HUES64 (cell line): ENCODE results near the gene CAMK2N2.
A peak's percentile ranks its signal among the peaks of the same experiment; 100 is the strongest.

ENCODE experiments used
- H3K27ac ChIP-seq: 2 replicates; pipeline ENCODE4 v1.7.0; 2013; ENCODE audit warnings: low read depth, low read length, inconsistent platforms
- H3K27me3 ChIP-seq: 2 replicates; pipeline ENCODE4 v1.6.1; 2013; ENCODE audit warnings: mild to moderate bottlenecking, low read length; ENCODE audit not compliant: insufficient read depth
- H3K36me3 ChIP-seq: 2 replicates; pipeline ENCODE4 v1.6.1; 2013; ENCODE audit warnings: mild to moderate bottlenecking, low read length; ENCODE audit not compliant: insufficient read depth
- H3K4me1 ChIP-seq: 2 replicates; pipeline ENCODE4 v1.6.1; 2013; ENCODE audit warnings: mild to moderate bottlenecking, low read length, moderate library complexity; ENCODE audit not compliant: insufficient read depth
- H3K4me3 ChIP-seq: 2 replicates; pipeline ENCODE4 v1.5.1; 2013; ENCODE audit warnings: mild to moderate bottlenecking, low read length, moderate library complexity
- H3K9ac ChIP-seq: 2 replicates; pipeline ENCODE4 v1.6.1; 2013; ENCODE audit warnings: mild to moderate bottlenecking, low read depth, low read length
- H3K9me3 ChIP-seq: 2 replicates; pipeline ENCODE4 v1.6.1; 2013; ENCODE audit warnings: low read depth, low read length; ENCODE audit not compliant: insufficient read depth
- WGBS: fragments of 150-250, 120-280 bp; methylation state at CpG from one replicate; pipeline ENCODE4 v1.1.7; 2013; ENCODE audit warnings: missing lambda C conversion rate; 5-methylcytosine and 5-hydroxymethylcytosine counted together

CAMK2N2 gene

GRCh38 chr3:184230603-184231528, 30.5 kb downstream of the CAMK2N2 start:
- no peak overlapping the region for H3K27ac ChIP-seq
- H3K9ac ChIP-seq: no peak overlapping the region
- WGBS: 8% methylated on average over 79 of the region's 79 CpGs
- no peaks in the 10 kb centered on the region for H3K4me1 ChIP-seq
- H3K9me3 ChIP-seq: no peaks in the 10 kb centered on the region
- peaks cover 77% of the 10 kb centered on the region for H3K27me3 ChIP-seq
- H3K4me3 ChIP-seq: peak overlapping the region; percentile 58
- no peaks in the 10 kb centered on the region for H3K36me3 ChIP-seq

- H3K9ac ChIP-seq: no peak overlapping the region
- H3K4me3 ChIP-seq: peak overlapping the region; percentile 58
- peaks cover 77% of the 10 kb centered on the region for H3K27me3 ChIP-seq
- no peaks in the 10 kb centered on the region for H3K4me1 ChIP-seq
- no peak overlapping the region for H3K27ac ChIP-seq
- 2% methylated on average over 59 of the region's 61 CpGs for WGBS
- H3K9me3 ChIP-seq: no peaks in the 10 kb centered on the region
- no peaks in the 10 kb centered on the region for H3K36me3 ChIP-seq
These were observed 31.2 kb downstream of the CAMK2N2 start for GRCh38 chr3:184230081-184230602.

GRCh38 chr3:184229394-184230080, 31.8 kb downstream of the CAMK2N2 start, which contains the start of gene VWA5B2:
VWA5B2 (plus strand) TSS chr3:184229585; CDS start chr3:184230529, 944 bp downstream.
- Histone ChIP-seq H3K36me3 (no peaks in the 10 kb centered on the region), H3K4me3 (peak within 1 kb of the TSS; percentile 58), H3K4me1 (no peaks in the 10 kb centered on the region), H3K27me3 (peaks cover 73% of the 10 kb centered on the region), H3K27ac (no peak within 1 kb of the TSS), H3K9ac (no peak within 1 kb of the TSS), H3K9me3 (no peaks in the 10 kb centered on the region)
- WGBS: 2% methylated on average over 66 of the region's 66 CpGs

- Histone ChIP-seq H3K4me1 (no peaks in the 10 kb centered on the region), H3K9me3 (no peaks in the 10 kb centered on the region), H3K4me3 (peak overlapping the region; percentile 58), H3K9ac (no peak overlapping the region), H3K27me3 (peaks cover 66% of the 10 kb centered on the region), H3K27ac (no peak overlapping the region), H3K36me3 (no peaks in the 10 kb centered on the region)
- WGBS: 51% methylated on average over 12 of the region's 12 CpGs
These were observed 32.8 kb downstream of the CAMK2N2 start for GRCh38 chr3:184228376-184229137.

GRCh38 chr3:184227481-184227935, 33.8 kb downstream of the CAMK2N2 start:
- H3K27ac ChIP-seq: no peak overlapping the region
- no peaks in the 10 kb centered on the region for H3K4me1 ChIP-seq
- H3K4me3 ChIP-seq: no peak overlapping the region
- 69% methylated on average over 2 of the region's 2 CpGs for WGBS
- H3K9me3 ChIP-seq: no peaks in the 10 kb centered on the region
- no peak overlapping the region for H3K9ac ChIP-seq
- H3K27me3 ChIP-seq: peaks cover 55% of the 10 kb centered on the region
- H3K36me3 ChIP-seq: no peaks in the 10 kb centered on the region

GRCh38 chr3:184223946-184224345, 37.4 kb downstream of the CAMK2N2 start:
- H3K4me3 ChIP-seq: no peak overlapping the region
- H3K4me1 ChIP-seq: no peaks in the 10 kb centered on the region
- no peak overlapping the region for H3K9ac ChIP-seq
- no peaks in the 10 kb centered on the region for H3K9me3 ChIP-seq
- peaks cover 20% of the 10 kb centered on the region for H3K27me3 ChIP-seq
- 89% methylated on average over 3 of the region's 3 CpGs for WGBS
- no peaks in the 10 kb centered on the region for H3K36me3 ChIP-seq
- H3K27ac ChIP-seq: no peak overlapping the region

- Histone ChIP-seq H3K36me3 (no peaks in the 10 kb centered on the region), H3K27me3 (peaks cover 5% of the 10 kb centered on the region), H3K4me1 (no peaks in the 10 kb centered on the region), H3K27ac (no peak overlapping the region), H3K4me3 (no peak overlapping the region), H3K9ac (no peak overlapping the region), H3K9me3 (no peaks in the 10 kb centered on the region)
- 83% methylated on average over 3 of the region's 3 CpGs for WGBS
These were observed 38.8 kb downstream of the CAMK2N2 start for GRCh38 chr3:184222521-184222920.

GRCh38 chr3:184218814-184219213, 42.5 kb downstream of the CAMK2N2 start:
- no peaks in the 10 kb centered on the region for H3K36me3 ChIP-seq
- H3K4me3 ChIP-seq: no peak overlapping the region
- no peaks in the 10 kb centered on the region for H3K4me1 ChIP-seq
- WGBS: 90% methylated on average over 1 of the region's 4 CpGs
- no peak overlapping the region for H3K27ac ChIP-seq
- no peaks in the 10 kb centered on the region for H3K9me3 ChIP-seq
- no peak overlapping the region for H3K9ac ChIP-seq
- H3K27me3 ChIP-seq: no peaks in the 10 kb centered on the region

GRCh38 chr3:184211718-184212117, 49.6 kb downstream of the CAMK2N2 start:
- Histone ChIP-seq H3K36me3 (no peaks in the 10 kb centered on the region), H3K4me1 (no peaks in the 10 kb centered on the region), H3K27ac (no peak overlapping the region), H3K9ac (no peak overlapping the region), H3K9me3 (no peaks in the 10 kb centered on the region), H3K27me3 (no peaks in the 10 kb centered on the region), H3K4me3 (no peak overlapping the region)
- 92% methylated on average over 4 of the region's 5 CpGs for WGBS

- no peak overlapping the region for H3K4me3 ChIP-seq
- WGBS: 89% methylated on average over 4 of the region's 5 CpGs
- no peaks in the 10 kb centered on the region for H3K9me3 ChIP-seq
- H3K9ac ChIP-seq: no peak overlapping the region
- H3K4me1 ChIP-seq: no peaks in the 10 kb centered on the region
- H3K27me3 ChIP-seq: no peaks in the 10 kb centered on the region
- H3K27ac ChIP-seq: no peak overlapping the region
- H3K36me3 ChIP-seq: no peaks in the 10 kb centered on the region
These were observed 50.1 kb downstream of the CAMK2N2 start for GRCh38 chr3:184211297-184211696.
